Activated CD4-positive, alpha-beta T cell treated with anti-CD3 and anti-CD28 coated beads, Interleukin-10, Interleukin-2, amounts not matched to agents 100 ng/mL and 50 ng/mL, durations not matched to agents 16 hours and 8 hours (primary cell): ENCODE data around the gene DYDC2.
"Not testable (repeated sequence)": the region's sequence is repeated elsewhere in the genome, so short reads cannot be mapped to it uniquely, and the experiment has no call there.

ENCODE experiments used
- DNase-seq: peaks from one replicate; pipeline ENCODE4 v3.0.0-alpha.2; 2020

The DYDC2 gene

GRCh38 chr10:80414142-80414895 is 57.7 kb downstream of the DYDC2 start:
- DNase-seq = no peak

GRCh38 chr10:80415734-80416478 is 59.3 kb downstream of the DYDC2 start:
- DNase-seq = no peak

DNA sequence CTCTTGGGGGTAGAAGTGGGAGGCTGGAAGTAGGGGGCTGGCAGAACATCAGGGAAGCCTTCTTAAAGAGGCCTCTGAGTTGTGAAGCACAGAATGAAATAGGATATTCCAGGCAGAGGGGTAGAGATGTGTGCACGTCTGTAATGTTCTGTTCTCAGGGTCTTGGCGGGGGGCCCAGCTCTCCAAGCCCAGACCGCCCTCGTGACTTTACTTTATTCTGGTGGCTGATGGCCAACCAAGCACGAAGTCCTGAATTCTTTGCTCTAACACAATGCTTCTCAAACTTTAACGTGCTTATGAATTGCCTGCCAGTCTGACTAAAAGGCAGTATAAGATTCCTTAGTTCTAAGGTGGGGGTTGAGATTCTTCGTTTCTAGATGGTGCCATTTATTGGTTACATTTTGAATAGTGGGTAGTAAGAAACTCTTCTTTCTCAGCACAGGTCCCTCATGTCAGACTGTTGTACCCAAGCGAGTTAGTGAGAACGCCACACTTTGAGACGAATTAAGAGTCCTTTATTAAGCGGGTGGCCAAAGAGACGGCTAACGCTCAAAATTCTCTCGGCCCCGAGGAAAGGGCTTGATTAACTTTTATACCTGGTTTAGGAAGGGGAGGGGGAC is 60.0 kb downstream of the DYDC2 start:
- DNase-seq = no peak

GRCh38 chr10:80417256-80417655 is 60.7 kb downstream of the DYDC2 start:
- DNase-seq = not testable (repeated sequence)
